ENCODE results near the gene COG6. TPM values are rescaled to one million over a fixed set of nuclear protein-coding genes. Genes with fewer than 3 reads are reported as not detected.

COG6 gene
- total and polyA plus RNA-seq, 2 donors (not counting 1 experiment from before 2014, with no cell fraction given): 28.9 to 44.8 TPM

GRCh38 chr13:39682788-39683187 lies 27.3 kb downstream of the COG6 start:
- peaks cover 2% of the 10 kb centered on the region for H3K36me3 ChIP-seq (ENCODE audit: control insufficient read depth, insufficient read depth, low read length)
- TF ChIP-seq CTCF (conservative IDR thresholded peaks at IDR 0.05 in 1 of 2, IDR thresholded peaks at IDR 0.05 in 1 of 2; ENCODE audit: low read depth in 1 of 2, low read length in 2 of 2) (no peak), EZH2 (IDR thresholded peaks at IDR 0.05; ENCODE audit: low read length, missing control alignments) (no peak)
- H3K4me3 ChIP-seq (replicated peaks in 1 of 4; ENCODE audit: control extremely low read depth in 1 of 4, insufficient read depth in 1 of 4, low read depth in 3 of 4, low read length in 4 of 4): no peak overlapping the region
- no peak overlapping the region for H3K9ac ChIP-seq (ENCODE audit: insufficient read depth, low read length)
- no peak overlapping the region for H2AFZ ChIP-seq (ENCODE audit: low read length)
- DNase-seq (ENCODE audit: low read depth in 2 of 2): no peak
- H4K20me1 ChIP-seq (ENCODE audit: control insufficient read depth, extremely low read depth, insufficient read depth, low read length): no peaks in the 10 kb centered on the region
- no peaks in the 10 kb centered on the region for H3K9me3 ChIP-seq (ENCODE audit: control insufficient read depth, insufficient read depth, low read depth, low read length)
- no peak overlapping the region for H3K4me2 ChIP-seq (ENCODE audit: extremely low read depth, insufficient read depth, low read length)
- H3K79me2 ChIP-seq (ENCODE audit: control insufficient read depth, insufficient read depth, low read length): no peaks in the 10 kb centered on the region
- H3K27ac ChIP-seq (ENCODE audit: insufficient read depth, low read length): no peak overlapping the region
- H3K4me1 ChIP-seq (ENCODE audit: control insufficient read depth, extremely low read depth, insufficient read depth, low read length): no peaks in the 10 kb centered on the region
- no peaks in the 10 kb centered on the region for H3K27me3 ChIP-seq (ENCODE audit: control insufficient read depth, insufficient read depth, low read length)

- Histone ChIP-seq H3K36me3 (ENCODE audit: control insufficient read depth, insufficient read depth, low read length) (peaks cover 2% of the 10 kb centered on the region), H3K27ac (ENCODE audit: insufficient read depth, low read length) (no peak overlapping the region), H4K20me1 (ENCODE audit: control insufficient read depth, extremely low read depth, insufficient read depth, low read length) (no peaks in the 10 kb centered on the region), H3K9me3 (ENCODE audit: control insufficient read depth, insufficient read depth, low read depth, low read length) (no peaks in the 10 kb centered on the region), H3K4me3 (replicated peaks in 1 of 4; ENCODE audit: control extremely low read depth in 1 of 4, insufficient read depth in 1 of 4, low read depth in 3 of 4, low read length in 4 of 4) (no peak overlapping the region), H3K4me2 (ENCODE audit: extremely low read depth, insufficient read depth, low read length) (no peak overlapping the region), H3K27me3 (ENCODE audit: control insufficient read depth, insufficient read depth, low read length) (no peaks in the 10 kb centered on the region), H3K79me2 (ENCODE audit: control insufficient read depth, insufficient read depth, low read length) (no peaks in the 10 kb centered on the region), H3K9ac (ENCODE audit: insufficient read depth, low read length) (no peak overlapping the region), H2AFZ (ENCODE audit: low read length) (no peak overlapping the region), H3K4me1 (ENCODE audit: control insufficient read depth, extremely low read depth, insufficient read depth, low read length) (no peaks in the 10 kb centered on the region)
- peak; percentile 56 to 77 for DNase-seq (ENCODE audit: low read depth in 2 of 2)
- TF ChIP-seq CTCF (conservative IDR thresholded peaks at IDR 0.05 in 1 of 2, IDR thresholded peaks at IDR 0.05 in 1 of 2; ENCODE audit: low read depth in 1 of 2, low read length in 2 of 2) (no peak), EZH2 (IDR thresholded peaks at IDR 0.05; ENCODE audit: low read length, missing control alignments) (no peak)
Measured at GRCh38 chr13:39684531-39685137, 29.2 kb downstream of the COG6 start.

DNA sequence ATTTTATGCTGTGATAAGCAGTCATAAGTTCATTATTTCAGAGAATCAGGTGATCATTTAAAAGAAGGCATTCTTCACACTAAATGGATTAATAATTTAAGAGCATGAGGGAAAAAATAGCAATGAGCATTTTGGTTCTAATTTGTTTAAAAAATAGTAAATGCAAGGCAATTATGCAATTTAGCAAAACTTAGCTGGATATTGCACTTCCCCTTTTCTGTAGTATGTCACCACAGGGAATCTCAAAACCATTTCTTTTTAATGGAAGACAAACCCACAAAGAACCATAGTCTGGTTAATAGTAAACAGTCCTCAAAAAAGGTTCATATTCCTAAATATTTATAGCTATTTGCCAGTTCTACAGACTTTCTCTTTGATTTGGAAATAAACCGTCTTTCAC lies 30.2 kb downstream of the COG6 start:
- no peaks in the 10 kb centered on the region for H3K79me2 ChIP-seq (ENCODE audit: control insufficient read depth, insufficient read depth, low read length)
- no peaks in the 10 kb centered on the region for H3K9me3 ChIP-seq (ENCODE audit: control insufficient read depth, insufficient read depth, low read depth, low read length)
- no peaks in the 10 kb centered on the region for H4K20me1 ChIP-seq (ENCODE audit: control insufficient read depth, extremely low read depth, insufficient read depth, low read length)
- H3K4me3 ChIP-seq (replicated peaks in 1 of 4; ENCODE audit: control extremely low read depth in 1 of 4, insufficient read depth in 1 of 4, low read depth in 3 of 4, low read length in 4 of 4): no peak overlapping the region
- no peaks in the 10 kb centered on the region for H3K27me3 ChIP-seq (ENCODE audit: control insufficient read depth, insufficient read depth, low read length)
- H2AFZ ChIP-seq (ENCODE audit: low read length): no peak overlapping the region
- no peaks in the 10 kb centered on the region for H3K4me1 ChIP-seq (ENCODE audit: control insufficient read depth, extremely low read depth, insufficient read depth, low read length)
- TF ChIP-seq CTCF (conservative IDR thresholded peaks at IDR 0.05 in 1 of 2, IDR thresholded peaks at IDR 0.05 in 1 of 2; ENCODE audit: low read depth in 1 of 2, low read length in 2 of 2) (no peak), EZH2 (IDR thresholded peaks at IDR 0.05; ENCODE audit: low read length, missing control alignments) (no peak)
- no peak for DNase-seq (ENCODE audit: low read depth in 2 of 2)
- no peaks in the 10 kb centered on the region for H3K36me3 ChIP-seq (ENCODE audit: control insufficient read depth, insufficient read depth, low read length)
- no peak overlapping the region for H3K4me2 ChIP-seq (ENCODE audit: extremely low read depth, insufficient read depth, low read length)
- no peak overlapping the region for H3K27ac ChIP-seq (ENCODE audit: insufficient read depth, low read length)
- H3K9ac ChIP-seq (ENCODE audit: insufficient read depth, low read length): no peak overlapping the region

Data from fibroblast of lung (primary cell).